Fibroblast of the aortic adventitia (primary cell): Measurements from ENCODE around the gene SPAG9. TPM values are rescaled to one million over a fixed set of nuclear protein-coding genes. Genes with fewer than 3 reads are reported as not detected.
A peak's percentile ranks its signal among the peaks of the same experiment; 100 is the strongest.
"Not testable (repeated sequence)": the region's sequence is repeated elsewhere in the genome, so short reads cannot be mapped to it uniquely, and the experiment has no call there.

Experiments
- DNase-seq: peaks from one replicate; pipeline ENCODE4 v3.0.0-alpha.2; 2010; ENCODE audit warnings: low read depth
- H3K4me3 ChIP-seq: 2 replicates; pipeline ENCODE4 v1.5.1; 2011; ENCODE audit warnings: low read depth, mild to moderate bottlenecking, control low read depth, low read length, moderate library complexity
- CTCF ChIP-seq: IDR thresholded peaks from 2 replicates; pipeline ENCODE4 v1.5.1; 2011; ENCODE audit warnings: mild to moderate bottlenecking, low read length, control low read depth, inconsistent platforms; ENCODE audit not compliant: insufficient read depth
- total RNA-seq: library from RNA; depleted of rRNA; stranded (reverse); fragments of >200 nt; gene quantifications from 2 replicates; pipeline ENCODE4 v1.2.3, GENCODE V29; 2012; ENCODE audit warnings: low replicate concordance

SPAG9 gene
- total RNA-seq, 1 donor = 135 TPM

- no peak for DNase-seq
- H3K4me3 ChIP-seq = no peak overlapping the region
- TF ChIP-seq CTCF = no peak
Measured at GRCh38 chr17:50946223-50946890, 174.3 kb downstream of the SPAG9 start.

- no peak for TF ChIP-seq CTCF
- no peak for DNase-seq
Measured at GRCh38 chr17:50945779-50946222, 174.9 kb downstream of the SPAG9 start.

GRCh38 chr17:50944902-50945720, 175.6 kb downstream of the SPAG9 start:
- no peak overlapping the region for H3K4me3 ChIP-seq
- no peak for TF ChIP-seq CTCF

More at GRCh38 chr17:50945779-50946222, 174.9 kb downstream of the SPAG9 start:
- H3K4me3 ChIP-seq = no peak overlapping the region

GRCh38 chr17:50944054-50944901, 176.4 kb downstream of the SPAG9 start:
- TF ChIP-seq CTCF = peak; percentile 10
- DNase-seq = no peak
- peak overlapping the region; percentile 28 for H3K4me3 ChIP-seq

More at GRCh38 chr17:50944902-50945720, 175.6 kb downstream of the SPAG9 start:
- DNase-seq = no peak

GRCh38 chr17:50943575-50943933, 177.1 kb downstream of the SPAG9 start:
- H3K4me3 ChIP-seq = no peak overlapping the region
- no peak for DNase-seq
- TF ChIP-seq CTCF = no peak

GRCh38 chr17:50941676-50942048, 179.0 kb downstream of the SPAG9 start:
- H3K4me3 ChIP-seq, DNase-seq: not testable (repeated sequence)
